Astrocyte (in vitro differentiated cells and primary cell): ENCODE measurements around the gene FRMD3. TPM values are rescaled to one million over a fixed set of nuclear protein-coding genes. Genes with fewer than 3 reads are reported as not detected.

Source experiments
- DNase-seq: peaks from one replicate; pipeline ENCODE4 v3.0.0-alpha.2; 2010; ENCODE audit warnings: low read depth
- FAIRE-seq: peaks from 2 replicates; lab custom pipeline; 2011; peaks lifted over from hg19 to GRCh38; lab: Jason Lieb, UNC
- H2AFZ ChIP-seq: 2 replicates; pipeline ENCODE4 v1.6.0; 2012; ENCODE audit warnings: low read depth, low read length, inconsistent platforms
- H3K27ac ChIP-seq: 2 replicates; pipeline ENCODE4 v1.5.1; 2011; ENCODE audit warnings: low read depth, low read length, inconsistent platforms
- H3K27me3 ChIP-seq: 2 replicates; pipeline ENCODE4 v1.6.0; 2011; ENCODE audit warnings: low read length, inconsistent platforms; ENCODE audit not compliant: insufficient read depth
- H3K36me3 ChIP-seq: 2 replicates; pipeline ENCODE4 v1.5.1; 2011; ENCODE audit warnings: low read length, inconsistent platforms; ENCODE audit not compliant: insufficient read depth
- H3K4me1 ChIP-seq: 2 replicates; pipeline ENCODE4 v1.5.1; 2011; ENCODE audit warnings: low read length, inconsistent platforms; ENCODE audit not compliant: insufficient read depth
- H3K4me2 ChIP-seq: 2 replicates; pipeline ENCODE4 v1.6.0; 2012; ENCODE audit warnings: low read length, inconsistent platforms
- H3K4me3 ChIP-seq: 2 replicates; pipeline ENCODE4 v1.5.1; 2011; ENCODE audit warnings: low read depth, mild to moderate bottlenecking, low read length, inconsistent platforms; ENCODE audit not compliant: insufficient read depth
- H3K79me2 ChIP-seq: 2 replicates; pipeline ENCODE4 v1.6.0; 2012; ENCODE audit warnings: mild to moderate bottlenecking, low read length, inconsistent platforms; ENCODE audit not compliant: insufficient read depth
- H3K9ac ChIP-seq: 2 replicates; pipeline ENCODE4 v1.6.0; 2012; ENCODE audit warnings: mild to moderate bottlenecking, low read length, inconsistent platforms
- H3K9me3 ChIP-seq: 2 replicates; pipeline ENCODE4 v1.5.1; 2012; ENCODE audit warnings: low read depth, mild to moderate bottlenecking, low read length, inconsistent platforms; ENCODE audit not compliant: insufficient read depth
- H4K20me1 ChIP-seq: 2 replicates; pipeline ENCODE4 v1.6.0; 2012; ENCODE audit warnings: low read length, inconsistent platforms; ENCODE audit not compliant: insufficient read depth
- H3K27ac Mint-ChIP-seq: one replicate; pipeline ENCODE4 v1.8.0; 2021; ENCODE audit warnings: mild to moderate bottlenecking, mixed read lengths; ENCODE audit not compliant: unreplicated experiment
- H3K27me3 Mint-ChIP-seq: one replicate; pipeline ENCODE4 v1.8.0; 2021; ENCODE audit warnings: low read depth, mixed read lengths; ENCODE audit not compliant: unreplicated experiment
- H3K36me3 Mint-ChIP-seq: one replicate; pipeline ENCODE4 v1.8.0; 2021; ENCODE audit warnings: low read depth, mixed read lengths; ENCODE audit not compliant: unreplicated experiment
- H3K4me1 Mint-ChIP-seq: one replicate; pipeline ENCODE4 v1.8.0; 2021; ENCODE audit warnings: low read depth, mixed read lengths; ENCODE audit not compliant: unreplicated experiment
- H3K4me3 Mint-ChIP-seq: one replicate; pipeline ENCODE4 v1.8.0; 2021; ENCODE audit warnings: mild to moderate bottlenecking, moderate library complexity, mixed read lengths; ENCODE audit not compliant: unreplicated experiment
- H3K9me3 Mint-ChIP-seq: one replicate; pipeline ENCODE4 v1.8.0; 2021; ENCODE audit warnings: mild to moderate bottlenecking, mixed read lengths; ENCODE audit not compliant: unreplicated experiment
- EZH2 ChIP-seq: IDR thresholded peaks from 2 replicates; pipeline ENCODE4 v1.6.1; 2012; ENCODE audit warnings: mild to moderate bottlenecking, low read length, inconsistent platforms; ENCODE audit not compliant: insufficient read depth
- total RNA-seq: library from RNA; stranded (reverse); gene quantifications from 2 replicates; pipeline ENCODE4 v1.2.1, GENCODE V29; 2021
- TF ChIP-seq, protein P1 (sequence below): IDR thresholded peaks from 2 replicates; pipeline ENCODE4 v1.5.1; 2011; ENCODE audit warnings: low read depth, mild to moderate bottlenecking, inconsistent platforms, low read length, moderate library complexity; ENCODE audit not compliant: insufficient read depth

The FRMD3 gene
- total RNA-seq, 1 donor from 2014 or later: 0.39 TPM

DNA sequence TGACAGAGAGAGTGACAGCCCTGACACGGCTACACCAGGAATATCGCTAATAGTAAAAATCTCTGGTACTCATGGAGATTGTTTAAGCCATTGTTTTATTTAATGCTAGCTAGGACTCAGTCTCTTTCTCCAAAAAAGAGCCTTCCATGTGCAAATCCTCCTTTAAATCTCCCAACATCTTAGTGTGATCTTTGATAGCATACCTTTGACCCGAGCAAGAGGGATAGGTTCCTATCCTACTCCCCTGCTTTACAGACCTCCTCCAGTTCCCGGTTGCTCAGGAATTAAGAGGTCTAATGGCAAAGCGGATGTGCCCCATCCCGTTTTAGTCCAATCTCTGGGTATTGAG lies 663 bp upstream of the FRMD3 start:
- Mint-ChIP-seq H3K27ac (no peak overlapping the region), H3K27me3 (peaks cover 64% of the 10 kb centered on the region), H3K4me3 (peak overlapping the region; percentile 77), H3K4me1 (no peaks in the 10 kb centered on the region), H3K9me3 (no peaks in the 10 kb centered on the region), H3K36me3 (no peaks in the 10 kb centered on the region)
- H2AFZ ChIP-seq: peak overlapping the region; percentile 88
- no peak overlapping the region for H3K27ac ChIP-seq
- peak; percentile 23 for FAIRE-seq
- H3K4me2 ChIP-seq: peak overlapping the region; percentile 90
- peak overlapping the region; percentile 63 for H3K4me3 ChIP-seq
- H3K36me3 ChIP-seq: no peaks in the 10 kb centered on the region
- no peak for DNase-seq
- no peaks in the 10 kb centered on the region for H4K20me1 ChIP-seq
- peak overlapping the region; percentile 33 for H3K9ac ChIP-seq
- TF ChIP-seq EZH2: no peak
- TF ChIP-seq, protein P1, sequence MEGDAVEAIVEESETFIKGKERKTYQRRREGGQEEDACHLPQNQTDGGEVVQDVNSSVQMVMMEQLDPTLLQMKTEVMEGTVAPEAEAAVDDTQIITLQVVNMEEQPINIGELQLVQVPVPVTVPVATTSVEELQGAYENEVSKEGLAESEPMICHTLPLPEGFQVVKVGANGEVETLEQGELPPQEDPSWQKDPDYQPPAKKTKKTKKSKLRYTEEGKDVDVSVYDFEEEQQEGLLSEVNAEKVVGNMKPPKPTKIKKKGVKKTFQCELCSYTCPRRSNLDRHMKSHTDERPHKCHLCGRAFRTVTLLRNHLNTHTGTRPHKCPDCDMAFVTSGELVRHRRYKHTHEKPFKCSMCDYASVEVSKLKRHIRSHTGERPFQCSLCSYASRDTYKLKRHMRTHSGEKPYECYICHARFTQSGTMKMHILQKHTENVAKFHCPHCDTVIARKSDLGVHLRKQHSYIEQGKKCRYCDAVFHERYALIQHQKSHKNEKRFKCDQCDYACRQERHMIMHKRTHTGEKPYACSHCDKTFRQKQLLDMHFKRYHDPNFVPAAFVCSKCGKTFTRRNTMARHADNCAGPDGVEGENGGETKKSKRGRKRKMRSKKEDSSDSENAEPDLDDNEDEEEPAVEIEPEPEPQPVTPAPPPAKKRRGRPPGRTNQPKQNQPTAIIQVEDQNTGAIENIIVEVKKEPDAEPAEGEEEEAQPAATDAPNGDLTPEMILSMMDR: no peak
- H3K27me3 ChIP-seq: peaks cover 10% of the 10 kb centered on the region
- no peaks in the 10 kb centered on the region for H3K9me3 ChIP-seq
- H3K4me1 ChIP-seq: peaks cover 6% of the 10 kb centered on the region
- no peaks in the 10 kb centered on the region for H3K79me2 ChIP-seq

DNA sequence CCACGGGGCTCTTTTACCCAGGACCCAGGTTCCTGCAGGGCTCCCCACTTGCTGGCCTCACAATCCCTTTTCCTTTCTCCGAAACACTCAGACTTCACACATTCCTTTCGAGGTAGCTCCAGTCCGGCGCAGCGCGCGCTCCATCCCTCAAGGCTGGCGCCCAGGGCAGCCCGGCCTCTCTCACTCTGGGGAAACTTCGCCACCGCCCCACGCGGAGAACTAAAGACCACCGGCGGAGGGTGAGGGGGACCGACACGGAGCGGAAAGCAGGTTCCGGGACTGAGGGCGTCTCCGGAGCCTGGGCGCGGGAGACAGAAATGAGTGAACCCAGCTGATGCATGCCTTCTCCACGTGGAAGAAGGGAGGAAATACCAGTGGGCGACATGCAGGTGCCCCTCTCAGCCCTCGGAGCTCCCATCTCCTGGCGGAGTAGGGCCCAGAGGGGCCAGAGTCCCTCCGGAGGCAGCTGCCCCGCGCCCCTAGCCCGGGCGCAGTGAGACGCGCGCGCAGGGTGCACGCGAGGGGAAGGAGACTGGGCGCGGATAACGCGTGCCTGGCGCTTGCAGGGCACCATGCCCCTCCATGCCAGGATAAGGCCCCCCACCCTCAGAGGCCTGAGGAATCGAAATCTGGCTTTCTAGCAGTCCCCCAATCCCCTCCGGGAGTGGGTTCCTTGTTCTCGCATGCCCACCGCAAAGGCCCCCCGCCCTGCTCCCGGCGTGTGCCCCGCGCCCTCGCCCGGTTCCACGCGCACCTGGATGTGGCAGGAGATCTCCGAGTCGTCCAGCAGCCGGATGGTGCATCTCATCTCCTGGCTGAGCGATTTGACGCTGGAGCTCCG lies 650 bp downstream of the FRMD3 start:
- H3K9ac ChIP-seq: no peak overlapping the region
- peak overlapping the region; percentile 88 for H2AFZ ChIP-seq
- no peak overlapping the region for H3K27ac Mint-ChIP-seq
- no peaks in the 10 kb centered on the region for H3K36me3 ChIP-seq
- TF ChIP-seq, protein P1: no peak
- no peak for TF ChIP-seq EZH2
- peak overlapping the region; percentile 90 for H3K4me2 ChIP-seq
- no peaks in the 10 kb centered on the region for H3K79me2 ChIP-seq
- H3K4me1 ChIP-seq: peaks cover 6% of the 10 kb centered on the region
- H3K4me1 Mint-ChIP-seq: no peaks in the 10 kb centered on the region
- peak; percentile 1 for DNase-seq
- H3K4me3 ChIP-seq: peak overlapping the region; percentile 63
- peaks cover 60% of the 10 kb centered on the region for H3K27me3 Mint-ChIP-seq
- H3K27me3 ChIP-seq: peaks cover 10% of the 10 kb centered on the region
- H3K9me3 Mint-ChIP-seq: no peaks in the 10 kb centered on the region
- no peaks in the 10 kb centered on the region for H3K36me3 Mint-ChIP-seq
- no peak for FAIRE-seq
- peak overlapping the region; percentile 64 for H3K4me3 Mint-ChIP-seq
- H3K9me3 ChIP-seq: no peaks in the 10 kb centered on the region
- no peak overlapping the region for H3K27ac ChIP-seq
- H4K20me1 ChIP-seq: no peaks in the 10 kb centered on the region

DNA sequence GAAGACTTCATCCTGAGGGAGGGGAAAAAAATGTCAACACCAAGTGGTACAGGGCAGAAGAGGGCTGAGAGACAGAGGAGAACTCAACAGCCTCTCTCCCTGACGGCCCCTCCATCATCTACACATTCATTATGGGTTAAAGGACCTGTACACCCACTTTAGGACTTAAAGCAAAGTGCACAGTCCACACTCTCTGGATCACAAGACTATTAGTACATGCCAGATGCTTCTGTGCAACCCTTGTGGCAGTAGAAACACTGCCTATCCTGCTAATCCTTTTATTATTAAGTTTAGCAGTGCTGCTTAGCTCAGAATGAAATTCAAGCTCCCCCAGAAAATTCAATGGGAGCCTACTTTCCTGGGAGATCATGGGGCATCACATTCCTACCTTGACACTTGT lies 1.9 kb downstream of the FRMD3 start:
- no peak for DNase-seq
- Histone ChIP-seq H3K4me1 (peaks cover 6% of the 10 kb centered on the region), H4K20me1 (no peaks in the 10 kb centered on the region), H3K36me3 (no peaks in the 10 kb centered on the region), H3K79me2 (no peaks in the 10 kb centered on the region), H3K27ac (no peak overlapping the region), H2AFZ (no peak overlapping the region), H3K4me3 (no peak overlapping the region), H3K9ac (no peak overlapping the region), H3K27me3 (peaks cover 10% of the 10 kb centered on the region), H3K4me2 (no peak overlapping the region), H3K9me3 (no peaks in the 10 kb centered on the region)
- Mint-ChIP-seq H3K4me3 (no peak overlapping the region), H3K9me3 (no peaks in the 10 kb centered on the region), H3K4me1 (no peaks in the 10 kb centered on the region), H3K27ac (no peak overlapping the region), H3K36me3 (no peaks in the 10 kb centered on the region), H3K27me3 (peaks cover 59% of the 10 kb centered on the region)
- no peak for FAIRE-seq
- TF ChIP-seq EZH2: no peak
- TF ChIP-seq, protein P1: no peak
